Measurements from ENCODE around the gene UTP11. TPM values are rescaled to one million over a fixed set of nuclear protein-coding genes. Genes with fewer than 3 reads are reported as not detected.

Gene UTP11
- total and polyA plus RNA-seq, 2 of the 8 experiments (the other 6 are each of a cell fraction or from before 2014, with no cell fraction given), result 19.5 to 60.5 TPM

DNA sequence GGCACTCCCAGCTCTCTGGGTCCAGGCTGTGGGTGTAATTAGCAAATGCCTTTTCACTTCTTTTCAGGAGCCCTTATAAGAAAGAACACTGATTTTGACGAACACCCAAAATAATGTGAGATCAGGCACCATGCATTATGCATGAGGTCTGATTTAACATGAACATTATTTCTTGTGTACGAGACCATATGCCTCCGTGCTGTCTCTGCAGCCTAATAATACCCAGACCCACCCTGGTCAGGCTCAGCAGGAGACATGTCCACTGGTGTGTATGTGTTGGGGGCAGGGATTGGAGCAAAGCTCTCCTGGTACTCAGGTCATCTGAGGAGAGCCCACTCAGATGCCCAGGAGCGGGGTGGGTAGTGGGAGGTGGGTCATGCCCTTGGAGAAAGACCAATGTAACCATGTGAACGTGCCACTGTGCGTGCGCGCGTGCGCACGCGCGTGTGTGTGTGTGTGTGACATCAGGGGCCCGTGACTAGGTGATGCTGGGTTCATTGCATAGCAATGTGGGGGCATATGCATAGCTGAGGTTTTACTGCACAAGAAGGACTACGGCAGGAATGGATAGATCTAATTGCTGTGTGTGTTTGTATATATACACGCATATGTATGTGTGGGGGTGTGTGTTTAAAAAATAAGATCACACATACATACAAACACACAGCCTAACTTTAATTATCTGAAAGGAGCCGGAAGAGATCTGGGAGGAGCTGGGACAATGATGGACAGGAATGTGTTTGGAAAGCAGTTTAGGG, 27.0 kb downstream of the UTP11 start:
- H4K91ac ChIP-seq (replicated peaks; ENCODE audit: insufficient read length, low read length), result no peak overlapping the region
- H3K18ac ChIP-seq (ENCODE audit: extremely low read depth, low read length), result no peak overlapping the region
- no peak overlapping the region for H3K4me3 ChIP-seq (ENCODE audit: extremely low read depth in 1 of 4, insufficient read depth in 2 of 4, low read depth in 3 of 4, low read length in 4 of 4)
- ChIA-PET POLR2A (ENCODE audit: partially characterized antibody) (interaction anchor here (0.6 to 7.6 kb wide), 5 partner anchors 8 to 954 kb away, joined by 3 to 59 read pairs (median 3); partner anchors contain the start of gene POU3F1), CTCF (ENCODE audit: partially characterized antibody) (interaction anchor here (0.6 to 5.8 kb wide), 16 partner anchors 9 to 543 kb away, joined by 3 to 32 read pairs (median 4); no protein-coding TSS in a partner anchor)
- peaks cover 3 to 14% (median 8%) of the 10 kb centered on the region in 4 experiments; a peak in 6 of 7 replicates for H3K27me3 ChIP-seq (replicated peaks in 1 of 4; ENCODE audit: control insufficient read depth in 3 of 4, extremely low read depth in 1 of 4, insufficient read depth in 3 of 4, low read length in 3 of 4)
- H2AFZ ChIP-seq (ENCODE audit: low read length), result no peak overlapping the region
- no peak overlapping the region for H3K56ac ChIP-seq (replicated peaks; ENCODE audit: insufficient read length, low read depth, low read length)
- H3K9me3 ChIP-seq (ENCODE audit: insufficient read depth in 2 of 2, low read depth in 1 of 2, low read length in 1 of 2), result no peaks in the 10 kb centered on the region; a peak in 1 of 4 replicates
- 93% methylated on average over 17 of the region's 17 CpGs; no CpG with 5 or more reads in 1 of the 2 experiments for WGBS, 2 experiments (ENCODE audit: extremely low coverage in 1 of 2, insufficient coverage in 1 of 2, insufficient read length in 1 of 2, insufficient replicate concordance in 2 of 2, low coverage in 1 of 2, low lambda C conversion rate in 2 of 2, missing lambda C conversion rate in 1 of 2)
- no peak overlapping the region for H3K27ac ChIP-seq (ENCODE audit: low read depth, low read length)
- peaks cover 10% of the 10 kb centered on the region; the same call in 1 of the 2 replicates for H3K23me2 ChIP-seq (ENCODE audit: low read depth, low read length)
- H3K14ac ChIP-seq (ENCODE audit: insufficient read length), result no peak overlapping the region
- no peak overlapping the region for H2BK12ac ChIP-seq (ENCODE audit: low read depth, low read length)
- H4K8ac ChIP-seq (ENCODE audit: extremely low read depth, insufficient read depth, low read length), result no peak overlapping the region
- no peak overlapping the region for H2BK120ac ChIP-seq (replicated peaks; ENCODE audit: low read depth, low read length)
- H2BK20ac ChIP-seq (ENCODE audit: low read length), result no peak overlapping the region
- no peak overlapping the region for H3K9ac ChIP-seq (replicated peaks in 1 of 4; ENCODE audit: extremely low read depth in 1 of 4, low read depth in 3 of 4, low read length in 3 of 4)
- no peak overlapping the region for H3K4me2 ChIP-seq (ENCODE audit: insufficient read depth in 1 of 2, low read depth in 2 of 2, low read length in 2 of 2)
- H3K23ac ChIP-seq (ENCODE audit: insufficient read length), result no peak overlapping the region
- peaks cover 0 to 15% of the 10 kb centered on the region in 2 experiments; a peak in 2 of 4 replicates for H3K79me2 ChIP-seq (ENCODE audit: control insufficient read depth in 1 of 2, insufficient read depth in 2 of 2, low read length in 2 of 2)
- DNase-seq (ENCODE audit: low read depth in 1 of 2, low spot score in 2 of 2), result no peak
- peaks cover 11 to 12% of the 10 kb centered on the region in 2 experiments for H4K20me1 ChIP-seq (replicated peaks in 1 of 2; ENCODE audit: control insufficient read depth in 1 of 2, insufficient read depth in 2 of 2, low read length in 2 of 2)
- peaks cover 0 to 10% (median 0%) of the 10 kb centered on the region in 4 experiments; a peak in 1 of 8 replicates for H3K36me3 ChIP-seq (ENCODE audit: control insufficient read depth in 2 of 4, insufficient read depth in 4 of 4, low read length in 3 of 4)
- no peak overlapping the region for H2BK5ac ChIP-seq (ENCODE audit: low read depth, low read length)
- no peak overlapping the region for H4K5ac ChIP-seq (ENCODE audit: insufficient read length, low read depth, low read length)
- no peak overlapping the region for H2BK15ac ChIP-seq (ENCODE audit: low read length)
- H3K79me1 ChIP-seq (ENCODE audit: low read depth, low read length), result peaks cover 2% of the 10 kb centered on the region; the same call in 1 of the 2 replicates
- H3K4ac ChIP-seq (replicated peaks; ENCODE audit: insufficient read length, low read depth, low read length), result no peak overlapping the region
- H3K4me1 ChIP-seq (replicated peaks in 1 of 4; ENCODE audit: control insufficient read depth in 3 of 4, insufficient read depth in 4 of 4, low read length in 3 of 4), result peaks cover 0 to 5% (median 4%) of the 10 kb centered on the region in 4 experiments; a peak in 4 of 7 replicates
- no peak overlapping the region for H2AK5ac ChIP-seq (ENCODE audit: low read depth, low read length)
- FAIRE-seq, result no peak
- TF ChIP-seq RAD21 (IDR thresholded peaks at IDR 0.05 in 1 of 2, conservative IDR thresholded peaks at IDR 0.05 in 1 of 2; ENCODE audit: low read depth in 2 of 2, low read length in 2 of 2) (no peak), BCL11A (IDR thresholded peaks at IDR 0.05; ENCODE audit: low read depth in 2 of 2, low read length in 2 of 2) (no peak), GABPA (IDR thresholded peaks at IDR 0.05; ENCODE audit: borderline replicate concordance, insufficient read depth, low read length) (no peak), CREB1 (IDR thresholded peaks at IDR 0.05) (no peak), CHD2 (IDR thresholded peaks at IDR 0.05; ENCODE audit: low read length) (no peak), YY1 (IDR thresholded peaks at IDR 0.05; ENCODE audit: low read depth, low read length) (no peak), CTBP2 (IDR thresholded peaks at IDR 0.05; ENCODE audit: borderline replicate concordance, insufficient read depth, insufficient read length, low read length) (no peak), TCF12 (IDR thresholded peaks at IDR 0.05; ENCODE audit: low read depth, low read length) (no peak)
- TF ChIP-seq, protein P1, sequence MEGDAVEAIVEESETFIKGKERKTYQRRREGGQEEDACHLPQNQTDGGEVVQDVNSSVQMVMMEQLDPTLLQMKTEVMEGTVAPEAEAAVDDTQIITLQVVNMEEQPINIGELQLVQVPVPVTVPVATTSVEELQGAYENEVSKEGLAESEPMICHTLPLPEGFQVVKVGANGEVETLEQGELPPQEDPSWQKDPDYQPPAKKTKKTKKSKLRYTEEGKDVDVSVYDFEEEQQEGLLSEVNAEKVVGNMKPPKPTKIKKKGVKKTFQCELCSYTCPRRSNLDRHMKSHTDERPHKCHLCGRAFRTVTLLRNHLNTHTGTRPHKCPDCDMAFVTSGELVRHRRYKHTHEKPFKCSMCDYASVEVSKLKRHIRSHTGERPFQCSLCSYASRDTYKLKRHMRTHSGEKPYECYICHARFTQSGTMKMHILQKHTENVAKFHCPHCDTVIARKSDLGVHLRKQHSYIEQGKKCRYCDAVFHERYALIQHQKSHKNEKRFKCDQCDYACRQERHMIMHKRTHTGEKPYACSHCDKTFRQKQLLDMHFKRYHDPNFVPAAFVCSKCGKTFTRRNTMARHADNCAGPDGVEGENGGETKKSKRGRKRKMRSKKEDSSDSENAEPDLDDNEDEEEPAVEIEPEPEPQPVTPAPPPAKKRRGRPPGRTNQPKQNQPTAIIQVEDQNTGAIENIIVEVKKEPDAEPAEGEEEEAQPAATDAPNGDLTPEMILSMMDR (IDR thresholded peaks at IDR 0.05; ENCODE audit: control extremely low read depth in 1 of 3, insufficient read depth in 1 of 3, low read depth in 1 of 3, low read length in 3 of 3), result no peak
